ENCODE data around the gene RRAD. TPM values are rescaled to one million over a fixed set of nuclear protein-coding genes. Genes with fewer than 3 reads are reported as not detected.

RRAD gene
- total RNA-seq, 1 experiment from 2014 or later, result 0.19 TPM

DNA sequence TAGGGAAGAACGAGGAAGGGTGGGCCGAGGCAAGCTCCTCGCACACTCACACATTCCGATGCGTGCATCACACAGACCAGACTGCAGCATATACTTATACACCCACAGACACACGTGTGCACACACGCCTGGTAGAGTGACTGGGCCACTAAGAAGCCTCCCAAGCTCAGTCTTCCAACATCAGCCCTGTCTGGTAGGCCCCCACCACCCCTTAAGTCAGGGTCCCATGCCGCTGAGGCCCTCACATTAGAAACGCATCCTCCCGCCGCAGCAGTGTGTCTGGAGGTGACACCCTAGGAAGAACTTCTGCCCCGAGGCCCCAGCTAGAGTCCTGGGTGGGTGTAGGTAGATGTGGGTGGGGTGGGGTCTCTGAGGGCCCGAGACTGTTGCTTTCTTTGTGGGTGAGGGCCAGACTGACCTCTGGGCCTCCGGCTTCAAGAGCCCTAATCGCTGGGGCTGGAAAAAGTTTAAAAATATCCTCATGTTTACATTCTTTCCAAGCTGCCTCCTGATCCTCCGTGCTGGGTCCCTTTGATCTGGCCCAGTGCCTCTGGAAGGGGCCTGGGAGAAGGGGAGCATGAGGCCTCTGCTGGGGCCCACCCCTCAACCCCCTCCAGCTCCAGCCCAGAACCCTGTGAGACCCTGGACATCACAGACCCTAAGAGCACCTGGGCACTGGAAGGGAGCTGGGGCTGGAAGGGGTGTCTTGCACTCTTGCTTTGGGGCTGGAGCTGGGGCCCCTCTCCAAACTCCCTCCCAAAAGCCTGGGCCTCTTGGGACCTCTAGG, 20.3 kb downstream of the RRAD start:
- no TSS peak for BruUV-seq (replicated peaks)
- intact Hi-C loops (cut with micrococcal nuclease; ENCODE audit: unreplicated experiment), result no loop called here
- Histone ChIP-seq H3K36me3 (ENCODE audit: insufficient read depth, low read length, poor library complexity, severe bottlenecking) (no peaks in the 10 kb centered on the region), H3K4me3 (ENCODE audit: low read depth, low read length, poor library complexity, severe bottlenecking) (no peak overlapping the region), H3K9me3 (ENCODE audit: low read depth, low read length, poor library complexity, severe bottlenecking) (no peaks in the 10 kb centered on the region), H3K4me1 (ENCODE audit: insufficient read depth, low read length, poor library complexity, severe bottlenecking) (peaks cover 12% of the 10 kb centered on the region), H3K27ac (ENCODE audit: low read depth, low read length, poor library complexity, severe bottlenecking) (no peak overlapping the region), H3K27me3 (replicated peaks; ENCODE audit: insufficient read depth, low read depth, low read length, poor library complexity) (no peaks in the 10 kb centered on the region)
- TF ChIP-seq, protein P1, sequence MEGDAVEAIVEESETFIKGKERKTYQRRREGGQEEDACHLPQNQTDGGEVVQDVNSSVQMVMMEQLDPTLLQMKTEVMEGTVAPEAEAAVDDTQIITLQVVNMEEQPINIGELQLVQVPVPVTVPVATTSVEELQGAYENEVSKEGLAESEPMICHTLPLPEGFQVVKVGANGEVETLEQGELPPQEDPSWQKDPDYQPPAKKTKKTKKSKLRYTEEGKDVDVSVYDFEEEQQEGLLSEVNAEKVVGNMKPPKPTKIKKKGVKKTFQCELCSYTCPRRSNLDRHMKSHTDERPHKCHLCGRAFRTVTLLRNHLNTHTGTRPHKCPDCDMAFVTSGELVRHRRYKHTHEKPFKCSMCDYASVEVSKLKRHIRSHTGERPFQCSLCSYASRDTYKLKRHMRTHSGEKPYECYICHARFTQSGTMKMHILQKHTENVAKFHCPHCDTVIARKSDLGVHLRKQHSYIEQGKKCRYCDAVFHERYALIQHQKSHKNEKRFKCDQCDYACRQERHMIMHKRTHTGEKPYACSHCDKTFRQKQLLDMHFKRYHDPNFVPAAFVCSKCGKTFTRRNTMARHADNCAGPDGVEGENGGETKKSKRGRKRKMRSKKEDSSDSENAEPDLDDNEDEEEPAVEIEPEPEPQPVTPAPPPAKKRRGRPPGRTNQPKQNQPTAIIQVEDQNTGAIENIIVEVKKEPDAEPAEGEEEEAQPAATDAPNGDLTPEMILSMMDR (conservative IDR thresholded peaks at IDR 0.05; ENCODE audit: low read depth, low read length), result no peak
- no peak for TF ChIP-seq EZH2 (IDR thresholded peaks at IDR 0.05; ENCODE audit: borderline replicate concordance, low read depth, low read length, poor library complexity, severe bottlenecking)
- DNase-seq (ENCODE audit: low spot score), result no peak
- POLR2A ChIA-PET (ENCODE audit: low non-redundant PET), result no interaction called here
- CTCF ChIA-PET, result no interaction called here

DNA sequence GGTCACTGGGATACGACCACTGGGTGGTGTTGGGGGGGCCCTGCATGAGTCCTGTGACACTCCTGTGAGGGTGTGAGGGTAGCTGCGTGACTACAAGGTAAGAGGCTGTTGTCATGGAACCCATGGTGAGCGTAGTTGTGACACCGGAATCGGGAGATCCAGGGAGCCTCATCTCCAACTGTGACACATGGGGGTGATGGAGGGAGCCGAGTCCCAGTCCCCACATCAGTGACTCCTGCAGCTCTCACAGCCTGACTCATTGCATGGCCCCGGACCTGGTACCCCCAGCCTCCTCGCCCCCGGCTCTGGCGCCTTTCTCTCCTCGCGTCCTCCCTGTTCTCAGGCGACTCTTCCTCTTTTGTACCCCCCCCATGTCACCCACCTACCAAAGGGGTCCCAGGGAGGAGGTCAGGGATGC, 20.9 kb downstream of the RRAD start:
- no peaks in the 10 kb centered on the region for H3K36me3 ChIP-seq (ENCODE audit: insufficient read depth, low read length, poor library complexity, severe bottlenecking)
- no peak overlapping the region for H3K4me3 ChIP-seq (ENCODE audit: low read depth, low read length, poor library complexity, severe bottlenecking)
- intact Hi-C loops (cut with micrococcal nuclease; ENCODE audit: unreplicated experiment), result no loop called here
- DNase-seq (ENCODE audit: low spot score), result no peak
- TF ChIP-seq, protein P1 (conservative IDR thresholded peaks at IDR 0.05; ENCODE audit: low read depth, low read length), result no peak
- no peak for TF ChIP-seq EZH2 (IDR thresholded peaks at IDR 0.05; ENCODE audit: borderline replicate concordance, low read depth, low read length, poor library complexity, severe bottlenecking)
- no peaks in the 10 kb centered on the region for H3K27me3 ChIP-seq (replicated peaks; ENCODE audit: insufficient read depth, low read depth, low read length, poor library complexity)
- POLR2A ChIA-PET (ENCODE audit: low non-redundant PET), result no interaction called here
- H3K9me3 ChIP-seq (ENCODE audit: low read depth, low read length, poor library complexity, severe bottlenecking), result no peaks in the 10 kb centered on the region
- H3K4me1 ChIP-seq (ENCODE audit: insufficient read depth, low read length, poor library complexity, severe bottlenecking), result peaks cover 18% of the 10 kb centered on the region
- no peak overlapping the region for H3K27ac ChIP-seq (ENCODE audit: low read depth, low read length, poor library complexity, severe bottlenecking)
- no TSS peak for BruUV-seq (replicated peaks)
- CTCF ChIA-PET, result no interaction called here

DNA sequence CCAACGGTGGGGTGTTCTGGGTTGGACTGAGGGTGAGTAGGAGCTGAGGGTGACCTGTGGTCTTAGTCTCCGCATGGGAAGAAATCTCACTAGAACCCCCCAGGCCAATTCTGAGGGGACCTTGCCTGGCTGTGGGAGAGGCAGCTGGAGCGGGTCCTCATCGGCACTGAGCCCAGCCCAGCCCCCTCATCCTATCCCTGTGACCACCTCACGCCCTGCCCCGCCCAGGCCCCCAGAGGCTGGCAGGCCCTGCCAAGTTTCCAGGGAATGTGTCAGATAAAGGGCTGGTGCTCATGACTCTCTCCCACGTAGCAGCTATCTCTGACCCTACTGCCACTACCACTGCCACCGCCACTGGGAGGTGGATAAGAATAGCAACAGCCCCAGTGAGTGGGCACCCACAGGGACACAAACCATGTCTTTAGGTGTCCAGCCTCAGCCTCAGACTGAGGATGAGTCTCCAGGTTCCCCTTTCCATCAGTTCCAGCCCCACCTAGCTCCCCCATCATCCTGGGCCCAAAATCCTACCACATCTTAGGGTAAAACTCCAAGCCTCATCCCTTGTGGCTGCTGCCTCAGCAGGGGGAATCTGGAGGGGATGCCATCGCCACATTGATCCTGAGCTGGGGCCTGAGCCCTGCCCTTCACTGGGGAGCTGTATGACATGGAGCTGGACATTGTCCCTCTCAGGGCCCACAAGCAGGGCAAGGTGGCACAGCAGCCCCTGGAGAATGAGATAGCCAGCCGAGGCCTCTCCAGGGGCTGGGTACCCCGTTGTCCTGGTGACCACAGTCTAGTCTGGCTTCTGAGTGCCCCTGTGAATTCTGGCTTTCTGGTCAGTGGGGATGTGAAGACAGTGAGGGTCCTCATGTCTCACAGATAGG, 21.5 kb downstream of the RRAD start:
- Histone ChIP-seq H3K27me3 (replicated peaks; ENCODE audit: insufficient read depth, low read depth, low read length, poor library complexity) (no peaks in the 10 kb centered on the region), H3K4me1 (ENCODE audit: insufficient read depth, low read length, poor library complexity, severe bottlenecking) (peaks cover 20% of the 10 kb centered on the region), H3K4me3 (ENCODE audit: low read depth, low read length, poor library complexity, severe bottlenecking) (no peak overlapping the region), H3K27ac (ENCODE audit: low read depth, low read length, poor library complexity, severe bottlenecking) (no peak overlapping the region), H3K9me3 (ENCODE audit: low read depth, low read length, poor library complexity, severe bottlenecking) (no peaks in the 10 kb centered on the region), H3K36me3 (ENCODE audit: insufficient read depth, low read length, poor library complexity, severe bottlenecking) (no peaks in the 10 kb centered on the region)
- BruUV-seq (replicated peaks), result no TSS peak
- no peak for TF ChIP-seq EZH2 (IDR thresholded peaks at IDR 0.05; ENCODE audit: borderline replicate concordance, low read depth, low read length, poor library complexity, severe bottlenecking)
- TF ChIP-seq, protein P1 (conservative IDR thresholded peaks at IDR 0.05; ENCODE audit: low read depth, low read length), result no peak
- intact Hi-C loops (cut with micrococcal nuclease; ENCODE audit: unreplicated experiment), result no loop called here
- ChIA-PET CTCF (no interaction called here), POLR2A (ENCODE audit: low non-redundant PET) (no interaction called here)
- no peak for DNase-seq (ENCODE audit: low spot score)
